ENCODE results near the gene CBLL2.

Gene CBLL2

DNA sequence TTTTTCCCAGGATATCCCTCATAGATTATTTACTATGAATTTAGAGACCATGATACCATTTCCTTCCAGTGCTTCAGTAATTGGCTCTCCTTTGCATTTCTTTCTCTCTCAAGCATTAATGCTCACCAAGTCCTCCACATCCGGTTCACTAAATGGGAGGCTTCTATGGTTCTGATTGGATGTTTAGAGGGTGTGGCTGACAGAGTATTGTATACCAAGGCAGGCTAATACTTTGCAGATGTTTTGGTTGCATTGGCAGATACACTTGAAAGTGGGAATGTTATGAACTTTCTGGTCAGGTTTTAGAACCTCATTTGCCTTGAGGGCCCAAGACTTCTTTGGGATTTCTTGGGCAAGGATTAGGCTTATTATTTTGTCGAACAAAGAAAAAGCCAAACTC, 24.2 kb downstream of the CBLL2 start:
- no peak overlapping the region for H3K9ac ChIP-seq (ENCODE audit: low read length)
- no peak overlapping the region for H3K4me3 ChIP-seq (ENCODE audit: low read length)
- no peaks in the 10 kb centered on the region for H3K4me1 ChIP-seq (ENCODE audit: control insufficient read depth, insufficient read depth, low read length)
- no peaks in the 10 kb centered on the region for H3K36me3 ChIP-seq (ENCODE audit: control insufficient read depth, insufficient read depth, low read length)
- H3K9me3 ChIP-seq (ENCODE audit: control insufficient read depth, low read length), result no peaks in the 10 kb centered on the region
- H3K27me3 ChIP-seq (ENCODE audit: control insufficient read depth, insufficient read depth, low read length), result no peaks in the 10 kb centered on the region

DNA sequence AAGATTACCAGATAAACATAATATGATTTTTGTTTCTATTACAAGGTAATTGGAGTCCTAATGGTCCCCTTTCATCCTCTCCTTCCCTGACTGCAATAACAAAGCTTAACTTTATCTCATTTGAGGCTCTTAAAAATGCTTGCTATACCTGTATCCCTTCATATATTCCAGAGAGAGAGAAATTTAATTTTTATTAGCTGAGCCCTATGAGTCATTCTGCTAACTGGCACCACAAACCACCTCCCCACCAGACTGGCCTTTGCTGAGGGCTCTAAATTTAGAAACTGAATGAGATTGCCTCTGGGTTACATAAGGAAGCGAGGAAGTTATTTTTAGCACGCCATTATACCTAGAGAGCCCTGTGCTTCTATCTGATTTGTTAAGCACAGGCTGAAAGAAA, 27.4 kb downstream of the CBLL2 start:
- Histone ChIP-seq H3K4me1 (ENCODE audit: control insufficient read depth, insufficient read depth, low read length) (no peaks in the 10 kb centered on the region), H3K36me3 (ENCODE audit: control insufficient read depth, insufficient read depth, low read length) (no peaks in the 10 kb centered on the region), H3K27me3 (ENCODE audit: control insufficient read depth, insufficient read depth, low read length) (no peaks in the 10 kb centered on the region), H3K4me3 (ENCODE audit: low read length) (no peak overlapping the region), H3K9me3 (ENCODE audit: control insufficient read depth, low read length) (no peaks in the 10 kb centered on the region), H3K9ac (ENCODE audit: low read length) (no peak overlapping the region)

DNA sequence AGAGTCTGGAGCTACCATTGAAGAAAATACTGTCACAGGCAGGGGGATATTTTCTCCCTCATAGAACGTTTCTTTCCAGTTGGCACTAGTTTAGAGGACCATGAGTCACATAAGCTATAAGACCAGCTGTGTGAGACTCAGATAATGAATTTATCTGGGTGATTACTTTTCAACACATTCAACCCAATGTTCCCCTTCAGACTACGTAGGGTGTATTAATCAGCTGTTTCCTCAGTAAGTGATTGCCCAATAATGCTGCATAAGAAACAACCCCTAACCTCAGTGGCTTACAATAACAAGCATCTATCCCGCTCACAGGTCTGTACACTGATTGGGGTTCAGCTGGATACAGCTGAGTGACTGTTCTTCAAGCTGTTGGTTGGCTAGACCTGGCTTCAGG, 38.1 kb downstream of the CBLL2 start:
- Histone ChIP-seq H3K27me3 (ENCODE audit: control insufficient read depth, insufficient read depth, low read length) (no peaks in the 10 kb centered on the region), H3K9ac (ENCODE audit: low read length) (no peak overlapping the region), H3K4me3 (ENCODE audit: low read length) (no peak overlapping the region), H3K4me1 (ENCODE audit: control insufficient read depth, insufficient read depth, low read length) (no peaks in the 10 kb centered on the region), H3K36me3 (ENCODE audit: control insufficient read depth, insufficient read depth, low read length) (no peaks in the 10 kb centered on the region), H3K9me3 (ENCODE audit: control insufficient read depth, low read length) (no peaks in the 10 kb centered on the region)

DNA sequence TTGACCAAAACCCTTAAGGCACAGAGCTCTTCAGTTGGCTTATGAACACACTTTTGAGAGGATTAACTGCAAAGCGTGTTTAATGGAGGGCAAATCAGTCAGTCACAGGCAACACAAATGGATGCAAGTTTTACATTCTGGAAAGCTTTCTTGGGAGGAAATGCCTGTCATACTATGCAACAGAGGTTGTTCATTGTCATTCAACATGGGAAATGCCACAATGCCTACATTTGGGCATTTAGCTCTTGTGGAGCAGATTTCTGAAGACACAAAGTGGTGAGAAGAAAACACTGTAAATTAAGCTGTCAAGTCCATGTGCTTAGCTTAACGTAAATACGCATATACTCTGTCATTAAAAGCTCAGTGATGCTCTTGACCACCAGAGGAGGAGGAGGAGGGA, 41.1 kb downstream of the CBLL2 start:
- H3K27me3 ChIP-seq (ENCODE audit: control insufficient read depth, insufficient read depth, low read length), result no peaks in the 10 kb centered on the region
- H3K9ac ChIP-seq (ENCODE audit: low read length), result no peak overlapping the region
- H3K36me3 ChIP-seq (ENCODE audit: control insufficient read depth, insufficient read depth, low read length), result no peaks in the 10 kb centered on the region
- H3K9me3 ChIP-seq (ENCODE audit: control insufficient read depth, low read length), result no peaks in the 10 kb centered on the region
- H3K4me1 ChIP-seq (ENCODE audit: control insufficient read depth, insufficient read depth, low read length), result no peaks in the 10 kb centered on the region
- no peak overlapping the region for H3K4me3 ChIP-seq (ENCODE audit: low read length)

DNA sequence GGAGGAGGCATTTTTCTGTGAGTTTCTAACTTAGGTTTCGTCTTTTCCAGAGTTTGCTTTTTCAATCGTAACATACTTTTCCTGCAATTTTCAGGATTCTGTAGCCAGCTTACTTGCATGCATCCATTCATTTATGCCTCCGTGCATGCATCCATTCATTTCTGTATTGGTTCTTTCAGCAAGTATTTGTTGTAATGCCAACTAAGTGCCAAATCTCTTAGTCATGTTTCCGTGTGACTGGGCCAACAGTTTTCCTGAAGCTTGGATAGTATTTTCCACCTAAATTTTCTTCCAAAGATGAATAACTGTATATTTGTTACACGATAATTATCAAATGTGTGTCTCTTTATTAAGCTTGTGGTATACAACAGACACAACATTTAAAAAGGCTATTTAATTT, 41.5 kb downstream of the CBLL2 start:
- Histone ChIP-seq H3K9me3 (ENCODE audit: control insufficient read depth, low read length) (no peaks in the 10 kb centered on the region), H3K36me3 (ENCODE audit: control insufficient read depth, insufficient read depth, low read length) (no peaks in the 10 kb centered on the region), H3K4me1 (ENCODE audit: control insufficient read depth, insufficient read depth, low read length) (no peaks in the 10 kb centered on the region), H3K4me3 (ENCODE audit: low read length) (no peak overlapping the region), H3K27me3 (ENCODE audit: control insufficient read depth, insufficient read depth, low read length) (no peaks in the 10 kb centered on the region), H3K9ac (ENCODE audit: low read length) (no peak overlapping the region)

DNA sequence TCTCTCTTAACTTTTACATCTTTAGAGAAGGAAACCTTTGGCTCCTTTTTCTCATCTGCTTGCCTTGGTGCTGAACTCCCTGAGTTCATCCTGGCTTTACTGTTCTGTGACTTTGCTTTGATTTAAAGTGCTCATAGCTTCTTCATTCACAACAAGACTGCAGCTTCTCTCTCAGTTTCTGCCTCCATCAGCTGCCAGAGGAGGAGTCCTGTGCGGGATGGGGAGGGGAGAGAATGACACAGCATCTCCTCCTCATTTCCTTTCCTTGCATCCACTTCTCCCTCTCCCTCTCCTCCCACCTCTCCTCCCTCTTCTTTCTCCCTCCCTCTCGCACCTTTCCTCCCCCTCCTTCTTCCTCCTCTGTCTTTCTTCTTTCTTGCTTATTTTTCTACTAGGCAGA, 42.0 kb downstream of the CBLL2 start:
- Histone ChIP-seq H3K36me3 (ENCODE audit: control insufficient read depth, insufficient read depth, low read length) (no peaks in the 10 kb centered on the region), H3K4me3 (ENCODE audit: low read length) (no peak overlapping the region), H3K9me3 (ENCODE audit: control insufficient read depth, low read length) (no peaks in the 10 kb centered on the region), H3K9ac (ENCODE audit: low read length) (no peak overlapping the region), H3K27me3 (ENCODE audit: control insufficient read depth, insufficient read depth, low read length) (no peaks in the 10 kb centered on the region), H3K4me1 (ENCODE audit: control insufficient read depth, insufficient read depth, low read length) (no peaks in the 10 kb centered on the region)

DNA sequence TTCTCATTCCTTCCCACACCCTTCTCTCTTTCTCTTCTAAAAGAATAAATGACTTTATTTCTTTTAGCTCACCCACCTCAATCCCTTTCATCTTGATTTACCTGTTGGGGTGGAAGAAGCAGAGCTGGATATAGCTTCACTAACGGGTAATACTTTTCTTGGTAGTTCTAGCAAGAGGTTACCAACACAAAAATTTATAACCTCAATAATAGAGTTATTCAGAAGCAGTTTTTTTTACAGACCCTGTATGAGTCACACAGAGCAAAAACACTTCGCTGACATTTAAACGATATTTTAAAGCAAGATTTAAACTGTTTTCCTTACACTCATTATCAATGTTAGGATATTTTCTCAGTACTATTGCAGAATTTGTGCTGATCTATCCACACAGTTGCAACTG, 42.4 kb downstream of the CBLL2 start:
- no peak overlapping the region for H3K4me3 ChIP-seq (ENCODE audit: low read length)
- H3K9ac ChIP-seq (ENCODE audit: low read length), result no peak overlapping the region
- no peaks in the 10 kb centered on the region for H3K9me3 ChIP-seq (ENCODE audit: control insufficient read depth, low read length)
- H3K36me3 ChIP-seq (ENCODE audit: control insufficient read depth, insufficient read depth, low read length), result no peaks in the 10 kb centered on the region
- H3K27me3 ChIP-seq (ENCODE audit: control insufficient read depth, insufficient read depth, low read length), result no peaks in the 10 kb centered on the region
- H3K4me1 ChIP-seq (ENCODE audit: control insufficient read depth, insufficient read depth, low read length), result no peaks in the 10 kb centered on the region

DNA sequence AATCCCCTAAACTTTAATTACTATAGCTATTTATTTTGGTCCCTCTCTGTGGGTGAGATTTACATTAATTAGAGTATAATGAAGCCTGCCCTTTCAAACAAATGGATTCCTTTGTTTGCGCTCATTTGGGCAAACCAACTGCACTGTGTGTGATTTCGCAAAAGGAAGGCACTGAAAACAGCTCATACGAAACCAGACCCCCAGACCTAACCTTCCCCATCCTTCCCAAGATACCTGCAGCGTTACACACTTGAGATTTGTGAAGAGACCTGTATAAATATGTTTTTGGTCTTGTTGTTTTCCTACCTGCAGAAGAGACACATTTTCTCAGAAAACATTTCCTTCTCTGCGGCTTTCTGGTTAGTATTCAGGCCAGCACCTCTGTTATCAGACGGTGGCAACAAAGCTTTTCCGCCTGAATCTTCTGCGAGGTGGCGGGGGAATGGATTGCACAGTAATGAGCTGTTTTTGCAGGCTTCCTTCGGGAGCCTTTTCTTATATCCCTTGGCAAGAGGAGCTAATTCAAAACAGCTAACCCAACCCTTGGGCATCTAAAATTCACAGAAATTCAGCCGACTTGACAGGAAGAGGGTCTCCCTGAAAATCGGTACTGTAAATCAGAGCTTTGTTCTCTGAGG, 47.6 kb downstream of the CBLL2 start:
- Histone ChIP-seq H3K27me3 (ENCODE audit: control insufficient read depth, insufficient read depth, low read length) (no peaks in the 10 kb centered on the region), H3K9me3 (ENCODE audit: control insufficient read depth, low read length) (no peaks in the 10 kb centered on the region), H3K4me1 (ENCODE audit: control insufficient read depth, insufficient read depth, low read length) (no peaks in the 10 kb centered on the region), H3K4me3 (ENCODE audit: low read length) (no peak overlapping the region), H3K36me3 (ENCODE audit: control insufficient read depth, insufficient read depth, low read length) (no peaks in the 10 kb centered on the region), H3K9ac (ENCODE audit: low read length) (no peak overlapping the region)

DNA sequence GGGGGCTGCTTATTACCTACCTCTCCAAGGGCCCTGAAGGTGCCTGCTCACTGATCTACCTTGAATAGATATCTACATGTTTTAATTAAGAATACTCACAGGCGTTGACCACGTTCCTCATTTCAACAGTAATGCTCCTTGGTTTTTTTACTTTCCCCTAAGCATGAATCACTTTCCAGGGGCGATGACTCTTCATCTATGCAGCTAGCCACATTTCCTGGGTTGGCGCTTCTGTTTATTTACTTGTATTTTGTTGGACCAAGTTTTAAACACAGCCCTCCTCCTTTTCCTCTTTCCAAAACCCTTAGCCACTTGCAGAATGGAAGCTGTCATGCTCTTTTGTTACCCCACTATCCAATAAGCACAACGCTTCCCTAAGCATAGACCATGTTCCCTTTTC, 50.8 kb downstream of the CBLL2 start:
- no peaks in the 10 kb centered on the region for H3K27me3 ChIP-seq (ENCODE audit: control insufficient read depth, insufficient read depth, low read length)
- no peaks in the 10 kb centered on the region for H3K4me1 ChIP-seq (ENCODE audit: control insufficient read depth, insufficient read depth, low read length)
- no peaks in the 10 kb centered on the region for H3K9me3 ChIP-seq (ENCODE audit: control insufficient read depth, low read length)
- no peaks in the 10 kb centered on the region for H3K36me3 ChIP-seq (ENCODE audit: control insufficient read depth, insufficient read depth, low read length)
- H3K9ac ChIP-seq (ENCODE audit: low read length), result no peak overlapping the region
- no peak overlapping the region for H3K4me3 ChIP-seq (ENCODE audit: low read length)
